Esophagus muscularis mucosa (tissue), 4 donors: ENCODE measurements around the gene AUTS2. TPM values are rescaled to one million over a fixed set of nuclear protein-coding genes. Genes with fewer than 3 reads are reported as not detected.

ENCODE experiments used
- DNase-seq: peaks from one replicate; pipeline ENCODE4 v3.0.0-alpha.2; 2017; ENCODE audit errors: extremely low spot score
- H3K27ac ChIP-seq, 4 donors: fragments of 200-600 bp; sonication (generic); replicated peaks in 1 of 4; 1 replicate in 3 of 4; 2 replicates in 1 of 4; pipeline ENCODE4 v1.5.1; 2016 to 2019; ENCODE audit warnings: mild to moderate bottlenecking in 1 of 4
- H3K27me3 ChIP-seq, 4 donors: fragments of 200-600 bp; sonication (generic); one replicate each; pipeline versions ENCODE4 v1.5.1 to v1.6.0; 2016 to 2019
- H3K36me3 ChIP-seq, 4 donors: fragments of 200-600 bp; sonication (generic); one replicate each; pipeline ENCODE4 v1.5.1; 2016 to 2019
- H3K4me1 ChIP-seq, 4 donors: fragments of 200-600 bp; sonication (generic); one replicate each; pipeline ENCODE4 v1.5.1; 2016 to 2019
- H3K4me3 ChIP-seq, 4 donors: fragments of 200-600 bp; sonication (generic); 1 replicate in 2 of 4; 2 replicates in 2 of 4; pipeline ENCODE4 v1.5.1; 2016 to 2019; ENCODE audit warnings: mild to moderate bottlenecking in 4 of 4, moderate library complexity in 1 of 4
- H3K9me3 ChIP-seq, 4 donors: fragments of 200-600 bp; sonication (generic); 1 replicate in 3 of 4; 2 replicates in 1 of 4; pipeline ENCODE4 v1.5.1; 2016 to 2019
- CTCF ChIP-seq, 3 experiments: fragments of 200-600 bp in 2 of 3; fragments of 450-650 bp in 1 of 3; sonication (generic) in 2 of 3; IDR thresholded peaks; one replicate each; pipeline ENCODE4 v1.5.1; 2017 to 2019; ENCODE audit warnings: antibody characterized with exemption in 3 of 3, mild to moderate bottlenecking in 2 of 3, moderate library complexity in 1 of 3
- EP300 ChIP-seq: sonication (generic); formaldehyde crosslinking; IDR thresholded peaks from one replicate; pipeline ENCODE4 v1.6.1; 2017; ENCODE audit warnings: antibody characterized with exemption
- POLR2A ChIP-seq: fragments of 450-650 bp; IDR thresholded peaks from one replicate; pipeline ENCODE4 v1.6.1; 2017; ENCODE audit warnings: antibody characterized with exemption, moderate library complexity, mild to moderate bottlenecking, low read depth
- POLR2AphosphoS5 ChIP-seq, 2 donors: sonication (generic); formaldehyde crosslinking; IDR thresholded peaks; one replicate each; pipeline ENCODE4 v1.6.1; 2017; ENCODE audit warnings: antibody characterized with exemption in 2 of 2
- WGBS: methylation state at CpG from one replicate; pipeline ENCODE4 v1.1.5; 2018; 5-methylcytosine and 5-hydroxymethylcytosine counted together
- intact Hi-C: fragments of 100-400 bp; cut with DNase I; formaldehyde crosslinking; loops from one replicate; pipeline ENCODE4 v1.15.1; 2023
- total RNA-seq, 4 donors: library from RNA; depleted of rRNA; stranded (reverse); fragments of >200 nt; gene quantifications; one replicate each; pipeline versions ENCODE4 v1.1.0 to v1.2.1, GENCODE V29; 2016

AUTS2 gene
- total RNA-seq, 4 donors from 2014 or later = 18.5 to 44.9 (median 34.2) TPM

GRCh38 chr7:70183278-70183677 is 585.0 kb downstream of the AUTS2 start:
- no peaks in the 10 kb centered on the region for H3K27me3 ChIP-seq
- H3K4me3 ChIP-seq = no peak overlapping the region
- intact Hi-C loops = no loop called here
- WGBS = 56% methylated on average over 6 of the region's 6 CpGs
- TF ChIP-seq POLR2A (no peak), EP300 (no peak), POLR2AphosphoS5 (IDR thresholded peaks at IDR 0.05) (no peak), CTCF (IDR thresholded peaks at IDR 0.05) (no peak)
- no peaks in the 10 kb centered on the region for H3K36me3 ChIP-seq
- H3K27ac ChIP-seq = no peak overlapping the region
- H3K9me3 ChIP-seq = no peaks in the 10 kb centered on the region
- no peak for DNase-seq
- peaks cover 0 to 34% (median 19%) of the 10 kb centered on the region in 4 donors for H3K4me1 ChIP-seq

GRCh38 chr7:70188901-70189650 is 590.8 kb downstream of the AUTS2 start:
- TF ChIP-seq POLR2AphosphoS5 (IDR thresholded peaks at IDR 0.05) = no peak
- no peak for TF ChIP-seq CTCF (IDR thresholded peaks at IDR 0.05)
- no peak for TF ChIP-seq POLR2A
- no peak for TF ChIP-seq EP300
- intact Hi-C loops = no loop called here
- 93% methylated on average over 4 of the region's 4 CpGs for WGBS
- Histone ChIP-seq H3K27ac (peak overlapping the region in 1 of 4 donors; percentile 25), H3K4me1 (peaks cover 0 to 22% (median 16%) of the 10 kb centered on the region in 4 donors), H3K36me3 (no peaks in the 10 kb centered on the region), H3K27me3 (no peaks in the 10 kb centered on the region), H3K9me3 (no peaks in the 10 kb centered on the region), H3K4me3 (no peak overlapping the region)
- DNase-seq = no peak

GRCh38 chr7:70189776-70190175 is 591.5 kb downstream of the AUTS2 start:
- intact Hi-C loops = no loop called here
- no peak for TF ChIP-seq POLR2AphosphoS5 (IDR thresholded peaks at IDR 0.05)
- no peak for TF ChIP-seq EP300
- no peak for TF ChIP-seq POLR2A
- TF ChIP-seq CTCF (IDR thresholded peaks at IDR 0.05) = no peak
- WGBS = 80% methylated on average over 4 of the region's 4 CpGs
- Histone ChIP-seq H3K4me1 (peaks cover 0 to 22% (median 14%) of the 10 kb centered on the region in 4 donors), H3K9me3 (no peaks in the 10 kb centered on the region), H3K4me3 (no peak overlapping the region), H3K36me3 (no peaks in the 10 kb centered on the region), H3K27me3 (no peaks in the 10 kb centered on the region), H3K27ac (peak overlapping the region in 1 of 4 donors; percentile 25)
- no peak for DNase-seq

- no peak overlapping the region for H3K27ac ChIP-seq
- no peaks in the 10 kb centered on the region for H3K9me3 ChIP-seq
- no peaks in the 10 kb centered on the region for H3K36me3 ChIP-seq
- intact Hi-C loops = no loop called here
- DNase-seq = no peak
- H3K27me3 ChIP-seq = no peaks in the 10 kb centered on the region
- 73% methylated on average over 4 of the region's 4 CpGs for WGBS
- peaks cover 0 to 22% (median 14%) of the 10 kb centered on the region in 4 donors for H3K4me1 ChIP-seq
- TF ChIP-seq POLR2A = no peak
- no peak for TF ChIP-seq CTCF (IDR thresholded peaks at IDR 0.05)
- TF ChIP-seq POLR2AphosphoS5 (IDR thresholded peaks at IDR 0.05) = no peak
- no peak for TF ChIP-seq EP300
- H3K4me3 ChIP-seq = no peak overlapping the region
Observed at GRCh38 chr7:70190281-70190680, 592.0 kb downstream of the AUTS2 start.

GRCh38 chr7:70193514-70193913 is 595.2 kb downstream of the AUTS2 start:
- H3K27ac ChIP-seq = no peak overlapping the region
- DNase-seq = no peak
- H3K9me3 ChIP-seq = no peaks in the 10 kb centered on the region
- WGBS = 81% methylated on average over 4 of the region's 4 CpGs
- no peak overlapping the region for H3K4me3 ChIP-seq
- peaks cover 0 to 22% (median 14%) of the 10 kb centered on the region in 4 donors for H3K4me1 ChIP-seq
- TF ChIP-seq CTCF (IDR thresholded peaks at IDR 0.05) = peak in 1 of 3 experiments; percentile 16
- TF ChIP-seq POLR2AphosphoS5 (IDR thresholded peaks at IDR 0.05) = no peak
- H3K36me3 ChIP-seq = no peaks in the 10 kb centered on the region
- intact Hi-C loops = no loop called here
- no peaks in the 10 kb centered on the region for H3K27me3 ChIP-seq
